HepG2 (cell line): ENCODE measurements around the gene TTLL11. TPM values are rescaled to one million over a fixed set of nuclear protein-coding genes. Genes with fewer than 3 reads are reported as not detected.

Source experiments
- ATAC-seq: fragments of 200-7000 bp; cut with Tn5 transposase; 3 replicates; pipeline ENCODE4 v1.9.1; 2020; ENCODE audit warnings: mild to moderate bottlenecking, moderate library complexity
- BruUV-seq: library from RNA; stranded (reverse); fragments of 400-500 nt; replicated peaks from 2 replicates; lab custom pipeline; 2021; lab: Mats Ljungman, UMichigan
- CTCF ChIA-PET: fragments of 300-600 bp; formaldehyde crosslinking; extraction: SDS; loops from one replicate; lab custom pipeline; 2021; ENCODE audit warnings: low total read pairs, inconsistent platforms, low intra/inter-chr PET ratio; lab: Yijun Ruan, JAX
- POLR2A ChIA-PET: fragments of 350-600 bp; sonication (Branson Sonifier 250); formaldehyde crosslinking; loops from one replicate; lab custom pipeline; 2020; ENCODE audit warnings: antibody characterized with exemption, inconsistent platforms; lab: Yijun Ruan, JAX
- DNase-seq: peaks from one replicate; pipeline ENCODE4 v3.0.0-alpha.2; 2015; ENCODE audit warnings: low spot score
- FAIRE-seq: peaks from 3 replicates; lab custom pipeline; 2011; peaks lifted over from hg19 to GRCh38; lab: Jason Lieb, UNC
- H2AFZ ChIP-seq: one replicate; pipeline ENCODE4 v1.6.1; 2011; ENCODE audit warnings: low read length, inconsistent platforms
- H3K27ac ChIP-seq: fragments of 300-600 bp; 3 replicates; pipeline ENCODE4 v1.8.0; 2011; ENCODE audit warnings: mixed run types, mild to moderate bottlenecking, mixed read lengths, low read length, inconsistent platforms; ENCODE audit not compliant: insufficient read depth; ENCODE audit errors: extremely low read length
- H3K27me3 ChIP-seq, 2 experiments: fragments of 200-600 bp in 1 of 2; 2 replicates in 1 of 2; 3 replicates in 1 of 2; pipeline versions ENCODE4 v1.6.0 to v1.8.0; 2011; ENCODE audit warnings: low read length in 2 of 2, mild to moderate bottlenecking in 2 of 2, moderate library complexity in 2 of 2, inconsistent platforms in 1 of 2; ENCODE audit not compliant: insufficient read depth in 2 of 2, control insufficient read depth in 1 of 2
- H3K36me3 ChIP-seq, 2 experiments: fragments of 200-600 bp in 1 of 2; replicated peaks in 1 of 2; 2 replicates in 1 of 2; 3 replicates in 1 of 2; pipeline versions ENCODE4 v1.5.1 to v1.8.0; 2011; ENCODE audit warnings: low read length in 2 of 2, inconsistent platforms in 1 of 2; ENCODE audit not compliant: insufficient read depth in 2 of 2, control insufficient read depth in 1 of 2
- H3K4me1 ChIP-seq: 2 replicates; pipeline ENCODE4 v1.5.1; 2012; ENCODE audit warnings: low read length, inconsistent platforms; ENCODE audit not compliant: insufficient read depth
- H3K4me2 ChIP-seq: 2 replicates; pipeline ENCODE4 v1.6.0; 2011; ENCODE audit warnings: low read depth, low read length, inconsistent platforms
- H3K4me3 ChIP-seq, 3 experiments: fragments of 200-600 bp in 1 of 3; sonication (generic), shearing (Covaris generic) in 1 of 3; replicated peaks in 1 of 3; 2 replicates each; pipeline ENCODE4 v1.5.1; 2011 to 2016; ENCODE audit warnings: low read length in 3 of 3, inconsistent platforms in 2 of 3, low read depth in 2 of 3, mild to moderate bottlenecking in 2 of 3, control low read depth in 1 of 3, mixed read lengths in 1 of 3; ENCODE audit not compliant: insufficient read depth in 1 of 3
- H3K79me2 ChIP-seq: one replicate; pipeline ENCODE4 v1.6.1; 2011; ENCODE audit warnings: low read length, inconsistent platforms; ENCODE audit not compliant: insufficient read depth
- H3K9ac ChIP-seq: 2 replicates; pipeline ENCODE4 v1.6.0; 2011; ENCODE audit warnings: mild to moderate bottlenecking, low read depth, low read length, inconsistent platforms; ENCODE audit not compliant: insufficient read depth
- H3K9me3 ChIP-seq: 2 replicates; pipeline ENCODE4 v1.5.1; 2012; ENCODE audit warnings: mild to moderate bottlenecking, low read length
- H4K20me1 ChIP-seq: 2 replicates; pipeline ENCODE4 v1.6.0; 2011; ENCODE audit warnings: inconsistent platforms, mild to moderate bottlenecking, low read length, moderate library complexity; ENCODE audit not compliant: insufficient read depth
- CCAR2 ChIP-seq: fragments of 200-400 bp; formaldehyde crosslinking; optimal IDR thresholded peaks from 2 replicates; pipeline ENCODE3; 2018; ENCODE audit warnings: low read depth, mild to moderate bottlenecking, low read length, moderate library complexity
- GATAD1 ChIP-seq: IDR thresholded peaks from 2 replicates; pipeline ENCODE4 v1.6.1; 2016; ENCODE audit warnings: missing genetic modification reagents, missing compliant biosample characterization
- MAZ ChIP-seq, 2 experiments: sonication (generic) in 1 of 2; formaldehyde crosslinking in 1 of 2; IDR thresholded peaks; 2 replicates each; pipeline versions ENCODE4 v1.5.0 to v1.6.1; 2012 to 2020; ENCODE audit warnings: low read depth in 2 of 2, mild to moderate bottlenecking in 2 of 2, borderline replicate concordance in 1 of 2, improper control_type of control experiment in 1 of 2, low read length in 1 of 2, missing genetic modification reagents in 1 of 2, moderate library complexity in 1 of 2
- MEIS1 ChIP-seq: sonication (generic); formaldehyde crosslinking; IDR thresholded peaks from 2 replicates; pipeline ENCODE4 v1.9.0; 2021; ENCODE audit warnings: mild to moderate bottlenecking, missing genetic modification reagents, moderate library complexity, borderline replicate concordance
- RFXAP ChIP-seq: sonication (generic); formaldehyde crosslinking; IDR thresholded peaks from 2 replicates; pipeline ENCODE4 v1.4.0; 2020; ENCODE audit warnings: missing genetic modification reagents, borderline replicate concordance
- RXRA ChIP-seq: sonication (generic); formaldehyde crosslinking; IDR thresholded peaks from 2 replicates; pipeline ENCODE4 v1.5.1; 2020; ENCODE audit warnings: missing genetic modification reagents
- SOX5 ChIP-seq: IDR thresholded peaks from 2 replicates; pipeline ENCODE4 v1.6.1; 2016; ENCODE audit warnings: borderline replicate concordance
- STAT5B ChIP-seq: sonication (generic); formaldehyde crosslinking; IDR thresholded peaks from 2 replicates; pipeline ENCODE4 v1.4.0; 2020; ENCODE audit warnings: missing genetic modification reagents
- TRIM24 ChIP-seq: sonication (generic); formaldehyde crosslinking; IDR thresholded peaks from 2 replicates; pipeline ENCODE4 v1.8.0; 2022; ENCODE audit warnings: mild to moderate bottlenecking, missing genetic modification reagents
- ZFP90 ChIP-seq: sonication (generic); formaldehyde crosslinking; IDR thresholded peaks from 2 replicates; pipeline ENCODE4 v1.8.0; 2022; ENCODE audit warnings: missing genetic modification reagents, mild to moderate bottlenecking, inconsistent platforms, borderline replicate concordance
- ZNF12 ChIP-seq: sonication (generic); formaldehyde crosslinking; IDR thresholded peaks from 2 replicates; pipeline ENCODE4 v1.5.0; 2020; ENCODE audit warnings: missing genetic modification reagents
- ZNF17 ChIP-seq: sonication (generic); formaldehyde crosslinking; IDR thresholded peaks from 2 replicates; pipeline ENCODE4 v1.5.0; 2020; ENCODE audit warnings: mild to moderate bottlenecking, missing genetic modification reagents
- WGBS: methylation state at CpG from one replicate; pipeline ENCODE4 v1.1.6; 2017; ENCODE audit warnings: low lambda C conversion rate; 5-methylcytosine and 5-hydroxymethylcytosine counted together
- in situ Hi-C: cut with HindIII; loops from 2 replicates; pipeline ENCODE4 v1.10.0; 2017; ENCODE audit warnings: low pct_unique_long_range_greater_than_20kb; ENCODE audit not compliant: extremely low pct_ligation_motif_present
- intact Hi-C: fragments of 100-400 bp; cut with micrococcal nuclease; formaldehyde crosslinking; loops from one replicate; pipeline ENCODE4 v1.10.0; 2022; ENCODE audit not compliant: unreplicated experiment
- polyA plus RNA-seq, 8 experiments: library from polyadenylated mRNA; depleted of rRNA in 3 of 8; stranded (reverse) in 7 of 8; unstranded in 1 of 8; fragments of >200 nt; fragmentation: Illumina TruSeq in 4 of 8; extraction: Trizol in 4 of 8; gene quantifications; 2 replicates each; pipeline versions ENCODE4 v1.2.1 to v1.2.3, GENCODE V29; 2011 to 2016; ENCODE audit warnings: low read depth in 4 of 8, missing spikeins in 1 of 8, mixed read lengths in 1 of 8; ENCODE audit not compliant: insufficient read depth in 1 of 8
- total RNA-seq, 5 experiments: library from RNA; depleted of rRNA; stranded (reverse); fragments of >200 nt; fragmentation: Illumina TruSeq; extraction: Trizol; gene quantifications; 2 replicates each; pipeline ENCODE4 v1.2.3, GENCODE V29; 2016; ENCODE audit warnings: low read depth in 1 of 5
- TF ChIP-seq, protein P1 (sequence below): sonication (generic); formaldehyde crosslinking; IDR thresholded peaks from 2 replicates; pipeline ENCODE4 v1.8.1; 2023; ENCODE audit warnings: missing genetic modification reagents, mild to moderate bottlenecking, borderline replicate concordance
- TF ChIP-seq, protein P2 (sequence below): sonication (generic); formaldehyde crosslinking; conservative IDR thresholded peaks from 2 replicates; pipeline ENCODE4 v1.8.0; 2022; ENCODE audit warnings: mild to moderate bottlenecking, moderate library complexity, missing genetic modification reagents
- TF ChIP-seq, protein P3 (sequence below): sonication (generic); formaldehyde crosslinking; IDR thresholded peaks from 2 replicates; pipeline ENCODE4 v1.4.0; 2020; ENCODE audit warnings: missing genetic modification reagents

The TTLL11 gene
- total and polyA plus RNA-seq, 2 of the 13 experiments (the other 11 are each of a cell fraction or from before 2014, with no cell fraction given) = 4.5 to 5.2 TPM

DNA sequence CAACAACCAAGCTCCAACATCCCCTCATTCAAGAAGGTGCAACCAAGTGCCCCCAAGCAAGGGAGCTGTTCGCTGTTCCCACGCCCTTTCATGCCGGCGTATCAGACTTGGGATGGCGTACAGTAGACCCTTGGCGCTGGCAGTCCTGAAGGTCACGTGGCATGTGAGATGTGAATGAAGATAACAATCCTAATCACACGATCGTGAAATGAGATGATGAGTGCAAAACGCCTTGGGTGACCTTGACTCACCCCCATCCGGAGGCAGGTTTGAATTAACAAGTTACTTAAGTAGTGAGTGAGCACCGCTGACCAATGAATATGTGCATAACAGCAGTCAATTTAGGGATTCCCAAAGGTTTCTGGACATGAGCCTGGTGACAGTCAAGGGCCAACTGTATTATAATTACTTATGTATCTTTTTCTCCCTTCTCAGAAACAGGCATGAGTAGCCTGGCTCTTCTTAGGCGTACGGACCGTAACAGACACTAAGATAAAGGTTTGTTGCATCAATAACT lies 150.2 kb downstream of the TTLL11 start:
- ATAC-seq = no peak
- peaks cover 20% of the 10 kb centered on the region for H3K4me1 ChIP-seq
- POLR2A ChIA-PET = interaction anchor here (0.7 kb wide), 1 partner anchor 97 kb away, joined by 3 read pairs; no protein-coding TSS in a partner anchor
- H3K4me2 ChIP-seq = peak overlapping the region; percentile 48; the same call in 1 of the 2 replicates
- H4K20me1 ChIP-seq = no peaks in the 10 kb centered on the region
- TF ChIP-seq, protein P1, sequence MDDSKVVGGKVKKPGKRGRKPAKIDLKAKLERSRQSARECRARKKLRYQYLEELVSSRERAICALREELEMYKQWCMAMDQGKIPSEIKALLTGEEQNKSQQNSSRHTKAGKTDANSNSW (CRISPR knock-in tag) = no peak
- TF ChIP-seq GATAD1 (CRISPR knock-in tag) = no peak
- TF ChIP-seq TRIM24 (CRISPR knock-in tag) = no peak
- no peak for TF ChIP-seq MEIS1 (CRISPR knock-in tag)
- TF ChIP-seq RFXAP (CRISPR knock-in tag) = no peak
- no peak for TF ChIP-seq CCAR2
- no peak for TF ChIP-seq ZFP90 (CRISPR knock-in tag)
- TF ChIP-seq, all 625 proteins: peak for 0
- no TSS peak for BruUV-seq
- H3K36me3 ChIP-seq = no peaks in the 10 kb centered on the region
- H3K9ac ChIP-seq = no peak overlapping the region
- peaks cover 0 to 1% of the 10 kb centered on the region in 2 experiments; a peak in 2 of 5 replicates for H3K27me3 ChIP-seq
- H3K9me3 ChIP-seq = no peaks in the 10 kb centered on the region
- 68% methylated on average over 15 of the region's 15 CpGs for WGBS
- in situ Hi-C loops = no loop called here
- H3K4me3 ChIP-seq = no peak overlapping the region
- CTCF ChIA-PET = no interaction called here
- FAIRE-seq (no peak), DNase-seq (no peak)
- no peak overlapping the region for H3K27ac ChIP-seq
- intact Hi-C loops = no loop called here
- H2AFZ ChIP-seq = no peak overlapping the region
- no peaks in the 10 kb centered on the region for H3K79me2 ChIP-seq

DNA sequence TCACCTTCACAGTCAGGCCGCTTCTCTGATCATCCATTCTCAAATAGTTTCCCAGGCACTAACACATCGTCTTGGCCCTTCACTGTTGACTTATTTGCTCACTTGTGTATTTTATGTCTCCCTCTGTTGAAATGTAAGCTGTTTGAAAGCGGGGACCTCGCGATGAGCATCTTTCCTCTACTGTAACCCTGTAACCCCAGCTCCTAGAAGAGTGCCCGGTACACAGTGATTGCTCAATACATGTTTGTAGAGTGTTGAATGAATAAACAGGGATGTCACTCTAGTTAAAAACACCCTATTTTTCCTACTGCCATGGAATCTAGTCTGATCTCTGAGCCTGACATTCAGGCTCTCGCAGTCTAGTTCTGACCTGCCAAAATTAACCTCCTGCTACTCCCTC lies 150.8 kb downstream of the TTLL11 start:
- H3K9ac ChIP-seq = no peak overlapping the region
- 0% methylated on average over 7 of the region's 7 CpGs for whole genome bisulfite sequencing
- no TSS peak for BruUV-seq
- H3K27ac ChIP-seq = no peak overlapping the region
- peak overlapping the region; percentile 48; the same call in 1 of the 2 replicates for H3K4me2 ChIP-seq
- DNase-seq = peak; percentile 2
- H3K9me3 ChIP-seq = no peaks in the 10 kb centered on the region
- ChIA-PET POLR2A (interaction anchor here (0.7 kb wide), 1 partner anchor 97 kb away, joined by 3 read pairs; no protein-coding TSS in a partner anchor), CTCF (no interaction called here)
- no peaks in the 10 kb centered on the region for H4K20me1 ChIP-seq
- H3K4me1 ChIP-seq = peaks cover 20% of the 10 kb centered on the region
- FAIRE-seq = no peak
- intact Hi-C loops (no loop called here), in situ Hi-C loops (no loop called here)
- no peaks in the 10 kb centered on the region for H3K79me2 ChIP-seq
- H2AFZ ChIP-seq = no peak overlapping the region
- no peaks in the 10 kb centered on the region for H3K36me3 ChIP-seq
- peaks cover 0 to 1% of the 10 kb centered on the region in 2 experiments; a peak in 2 of 5 replicates for H3K27me3 ChIP-seq
- ATAC-seq = peak; percentile 68
- H3K4me3 ChIP-seq = no peak overlapping the region
- TF ChIP-seq MAZ (IDR thresholded peaks at IDR 0.05; ENCODE audit: borderline replicate concordance, low read depth, low read length) (no peak), MAZ (CRISPR knock-in tag; IDR thresholded peaks at IDR 0.05; ENCODE audit: low read depth) (0 out of 2 replicates have a peak, but pooled peaks have one; percentile 31), ZNF17 (CRISPR knock-in tag) (no peak), ZNF12 (CRISPR knock-in tag) (no peak), SOX5 (peak; percentile 35; the same call in 1 of the 2 replicates), RXRA (no peak), STAT5B (CRISPR knock-in tag) (no peak)
- TF ChIP-seq, protein P2, sequence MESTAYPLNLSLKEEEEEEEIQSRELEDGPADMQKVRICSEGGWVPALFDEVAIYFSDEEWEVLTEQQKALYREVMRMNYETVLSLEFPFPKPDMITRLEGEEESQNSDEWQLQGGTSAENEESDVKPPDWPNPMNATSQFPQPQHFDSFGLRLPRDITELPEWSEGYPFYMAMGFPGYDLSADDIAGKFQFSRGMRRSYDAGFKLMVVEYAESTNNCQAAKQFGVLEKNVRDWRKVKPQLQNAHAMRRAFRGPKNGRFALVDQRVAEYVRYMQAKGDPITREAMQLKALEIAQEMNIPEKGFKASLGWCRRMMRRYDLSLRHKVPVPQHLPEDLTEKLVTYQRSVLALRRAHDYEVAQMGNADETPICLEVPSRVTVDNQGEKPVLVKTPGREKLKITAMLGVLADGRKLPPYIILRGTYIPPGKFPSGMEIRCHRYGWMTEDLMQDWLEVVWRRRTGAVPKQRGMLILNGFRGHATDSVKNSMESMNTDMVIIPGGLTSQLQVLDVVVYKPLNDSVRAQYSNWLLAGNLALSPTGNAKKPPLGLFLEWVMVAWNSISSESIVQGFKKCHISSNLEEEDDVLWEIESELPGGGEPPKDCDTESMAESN = 0 out of 2 replicates have a peak, but pooled peaks have one; percentile 9
- TF ChIP-seq, protein P3, sequence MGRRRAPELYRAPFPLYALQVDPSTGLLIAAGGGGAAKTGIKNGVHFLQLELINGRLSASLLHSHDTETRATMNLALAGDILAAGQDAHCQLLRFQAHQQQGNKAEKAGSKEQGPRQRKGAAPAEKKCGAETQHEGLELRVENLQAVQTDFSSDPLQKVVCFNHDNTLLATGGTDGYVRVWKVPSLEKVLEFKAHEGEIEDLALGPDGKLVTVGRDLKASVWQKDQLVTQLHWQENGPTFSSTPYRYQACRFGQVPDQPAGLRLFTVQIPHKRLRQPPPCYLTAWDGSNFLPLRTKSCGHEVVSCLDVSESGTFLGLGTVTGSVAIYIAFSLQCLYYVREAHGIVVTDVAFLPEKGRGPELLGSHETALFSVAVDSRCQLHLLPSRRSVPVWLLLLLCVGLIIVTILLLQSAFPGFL (CRISPR knock-in tag) = no peak
